Nephron (organoid): ENCODE data around the gene WDR20.

Source experiments
- H3K27ac Mint-ChIP-seq, 3 experiments: 2 replicates each; pipeline ENCODE4 v1.8.0; 2020; ENCODE audit warnings: mixed read lengths in 3 of 3, mild to moderate bottlenecking in 2 of 3, moderate library complexity in 1 of 3
- H3K27me3 Mint-ChIP-seq: 2 replicates; pipeline ENCODE4 v1.8.0; 2021; ENCODE audit warnings: low read depth, mild to moderate bottlenecking, moderate library complexity, mixed read lengths
- H3K36me3 Mint-ChIP-seq: 2 replicates; pipeline ENCODE4 v1.8.0; 2020; ENCODE audit warnings: low read depth, mixed read lengths
- H3K4me1 Mint-ChIP-seq: 2 replicates; pipeline ENCODE4 v1.8.0; 2020; ENCODE audit warnings: mixed read lengths
- H3K4me3 Mint-ChIP-seq, 3 experiments: 2 replicates each; pipeline ENCODE4 v1.8.0; 2020; ENCODE audit warnings: mild to moderate bottlenecking in 3 of 3, mixed read lengths in 3 of 3, moderate library complexity in 2 of 3
- H3K9me3 Mint-ChIP-seq: 2 replicates; pipeline ENCODE4 v1.8.0; 2020; ENCODE audit warnings: mixed read lengths
- TF ChIP-seq, protein P1 (sequence below), 3 experiments: fragments of 200-600 bp; sonication (generic); IDR thresholded peaks; one replicate each; pipeline ENCODE4 v1.5.0; 2021; ENCODE audit warnings: antibody characterized with exemption in 3 of 3; ENCODE audit not compliant: unreplicated experiment in 3 of 3

WDR20 gene

DNA sequence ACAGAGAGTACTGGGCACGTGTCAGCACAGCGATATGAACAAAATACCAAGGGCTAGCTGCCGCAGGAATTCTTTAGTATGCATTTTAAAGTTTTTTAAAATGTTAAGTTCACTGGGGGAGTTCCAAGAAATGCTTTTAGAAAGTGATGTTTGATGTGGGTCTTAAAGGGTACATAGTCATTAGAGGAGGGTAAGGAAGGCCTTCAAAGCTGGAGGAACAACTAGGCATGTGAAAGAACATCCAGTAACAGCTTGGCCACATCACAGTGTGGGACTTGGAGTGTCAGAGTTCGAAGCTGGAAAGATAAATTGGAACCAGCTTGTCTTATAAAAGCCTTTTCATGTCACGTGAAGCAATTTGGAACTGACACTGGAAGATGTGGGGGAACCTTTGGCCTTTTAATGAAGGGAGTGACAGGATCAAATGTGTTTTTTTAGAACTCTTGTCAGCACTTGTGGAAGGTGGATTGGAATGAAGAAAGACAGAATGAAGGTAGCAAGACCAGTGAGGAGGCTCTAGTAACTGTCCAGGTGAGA is 57.7 kb downstream of the WDR20 start:
- Mint-ChIP-seq H3K36me3 (peaks cover 44% of the 10 kb centered on the region), H3K9me3 (no peaks in the 10 kb centered on the region), H3K27me3 (no peaks in the 10 kb centered on the region), H3K27ac (peak overlapping the region in 1 of 3 experiments; percentile 40), H3K4me3 (no peak overlapping the region), H3K4me1 (peaks cover 49% of the 10 kb centered on the region)
- TF ChIP-seq, protein P1, sequence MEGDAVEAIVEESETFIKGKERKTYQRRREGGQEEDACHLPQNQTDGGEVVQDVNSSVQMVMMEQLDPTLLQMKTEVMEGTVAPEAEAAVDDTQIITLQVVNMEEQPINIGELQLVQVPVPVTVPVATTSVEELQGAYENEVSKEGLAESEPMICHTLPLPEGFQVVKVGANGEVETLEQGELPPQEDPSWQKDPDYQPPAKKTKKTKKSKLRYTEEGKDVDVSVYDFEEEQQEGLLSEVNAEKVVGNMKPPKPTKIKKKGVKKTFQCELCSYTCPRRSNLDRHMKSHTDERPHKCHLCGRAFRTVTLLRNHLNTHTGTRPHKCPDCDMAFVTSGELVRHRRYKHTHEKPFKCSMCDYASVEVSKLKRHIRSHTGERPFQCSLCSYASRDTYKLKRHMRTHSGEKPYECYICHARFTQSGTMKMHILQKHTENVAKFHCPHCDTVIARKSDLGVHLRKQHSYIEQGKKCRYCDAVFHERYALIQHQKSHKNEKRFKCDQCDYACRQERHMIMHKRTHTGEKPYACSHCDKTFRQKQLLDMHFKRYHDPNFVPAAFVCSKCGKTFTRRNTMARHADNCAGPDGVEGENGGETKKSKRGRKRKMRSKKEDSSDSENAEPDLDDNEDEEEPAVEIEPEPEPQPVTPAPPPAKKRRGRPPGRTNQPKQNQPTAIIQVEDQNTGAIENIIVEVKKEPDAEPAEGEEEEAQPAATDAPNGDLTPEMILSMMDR (IDR thresholded peaks at IDR 0.05; ENCODE audit: unreplicated experiment in 3 of 3): no peak

DNA sequence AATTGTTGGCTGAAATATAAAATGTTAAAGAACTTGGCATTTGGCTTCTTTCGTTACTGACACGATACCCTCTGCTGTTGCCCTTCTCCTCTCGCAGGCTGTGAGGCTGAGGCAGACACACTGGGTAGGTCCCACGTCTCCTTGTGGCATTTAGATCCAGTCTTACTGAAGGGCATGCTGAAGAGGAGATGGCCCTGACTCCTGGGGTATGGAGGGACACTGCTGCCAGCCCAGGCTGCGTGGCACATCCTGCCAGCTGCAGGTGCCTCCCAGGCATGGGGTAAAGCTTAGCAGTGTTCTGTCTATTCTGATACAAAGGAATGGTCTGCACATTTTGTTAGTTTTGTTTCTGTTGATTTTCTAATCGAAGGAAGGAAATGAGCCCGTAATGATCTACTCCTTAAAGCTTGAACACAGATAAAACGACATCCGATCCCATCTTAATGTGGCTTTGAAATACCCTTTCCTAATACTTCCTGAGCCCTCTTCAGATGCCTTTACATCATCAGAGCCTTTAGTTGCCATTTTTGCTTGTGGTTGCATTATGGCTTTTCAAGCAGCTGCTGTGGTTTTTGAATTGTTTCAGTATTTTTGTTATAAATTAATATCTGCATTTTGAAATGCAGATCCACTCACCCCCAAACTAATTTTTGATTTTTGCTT is 61.1 kb downstream of the WDR20 start:
- peaks cover 29% of the 10 kb centered on the region for H3K4me1 Mint-ChIP-seq
- no peaks in the 10 kb centered on the region for H3K27me3 Mint-ChIP-seq
- H3K36me3 Mint-ChIP-seq: peaks cover 57% of the 10 kb centered on the region
- no peak overlapping the region for H3K27ac Mint-ChIP-seq
- no peaks in the 10 kb centered on the region for H3K9me3 Mint-ChIP-seq
- no peak overlapping the region for H3K4me3 Mint-ChIP-seq
- TF ChIP-seq, protein P1 (IDR thresholded peaks at IDR 0.05; ENCODE audit: unreplicated experiment in 3 of 3): no peak

DNA sequence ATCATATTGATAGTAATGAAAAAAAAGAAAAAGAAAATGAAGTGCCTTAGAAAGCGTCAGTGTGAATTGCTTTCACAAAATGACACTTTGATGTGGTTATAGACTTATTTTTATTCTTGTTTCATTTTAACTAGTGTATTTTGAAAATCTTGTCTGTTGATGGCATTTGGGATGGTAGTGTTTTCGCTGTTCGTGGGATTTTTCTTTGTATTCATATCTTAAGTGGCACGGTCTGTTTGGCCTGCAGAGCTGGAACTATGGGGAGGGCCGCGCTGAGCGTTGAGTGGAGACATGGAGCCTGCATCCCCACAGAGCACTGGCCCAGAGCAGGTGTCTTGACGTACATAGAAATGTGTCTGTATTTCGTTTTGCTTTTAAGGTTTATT is 61.6 kb downstream of the WDR20 start:
- Mint-ChIP-seq H3K36me3 (peaks cover 56% of the 10 kb centered on the region), H3K27me3 (no peaks in the 10 kb centered on the region), H3K4me1 (peaks cover 23% of the 10 kb centered on the region), H3K27ac (no peak overlapping the region), H3K4me3 (no peak overlapping the region), H3K9me3 (no peaks in the 10 kb centered on the region)
- TF ChIP-seq, protein P1 (IDR thresholded peaks at IDR 0.05; ENCODE audit: unreplicated experiment in 3 of 3): no peak

DNA sequence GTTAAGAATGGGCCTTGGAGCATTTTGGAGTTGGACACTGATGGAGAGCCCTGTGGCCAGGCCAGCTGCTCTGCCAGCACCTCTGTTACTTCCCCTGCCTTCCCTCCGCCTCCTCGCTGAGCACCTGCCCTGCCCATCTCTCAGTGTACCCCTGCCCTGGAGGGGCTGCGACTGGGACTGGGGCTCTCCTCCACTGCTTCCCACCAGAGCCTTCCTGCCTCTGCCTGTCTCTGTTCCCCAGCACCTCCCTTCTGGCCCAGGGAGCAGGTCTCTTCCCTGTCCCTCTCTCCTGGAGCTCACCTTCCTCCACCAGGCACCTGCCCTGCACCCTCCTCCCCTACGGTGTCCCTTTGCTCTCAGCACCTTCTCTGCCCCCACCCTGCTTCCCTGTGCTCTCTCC is 62.1 kb downstream of the WDR20 start:
- H3K27ac Mint-ChIP-seq: peak overlapping the region in 1 of 3 experiments; percentile 77
- H3K36me3 Mint-ChIP-seq: peaks cover 56% of the 10 kb centered on the region
- H3K4me1 Mint-ChIP-seq: peaks cover 21% of the 10 kb centered on the region
- TF ChIP-seq, protein P1 (IDR thresholded peaks at IDR 0.05; ENCODE audit: unreplicated experiment in 3 of 3): no peak
- no peaks in the 10 kb centered on the region for H3K27me3 Mint-ChIP-seq
- H3K4me3 Mint-ChIP-seq: no peak overlapping the region
- no peaks in the 10 kb centered on the region for H3K9me3 Mint-ChIP-seq

DNA sequence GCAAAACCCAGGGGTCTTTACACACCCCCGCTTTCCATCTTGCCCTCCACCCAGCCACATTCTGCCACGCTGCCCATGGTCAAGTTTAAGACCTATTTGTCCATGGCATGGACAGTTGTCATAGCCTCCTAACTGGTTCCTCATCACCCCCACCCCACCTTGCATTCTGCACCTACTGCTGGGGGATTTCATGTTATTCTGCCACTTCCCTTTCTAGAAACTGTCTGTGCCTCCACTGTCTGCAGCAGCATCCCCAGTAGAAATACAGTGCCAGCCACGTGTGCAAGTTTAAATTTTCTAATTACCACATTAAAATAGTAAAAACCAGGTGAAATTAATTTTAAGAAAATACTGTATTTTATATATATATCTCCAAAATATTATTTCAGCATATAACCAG is 63.2 kb downstream of the WDR20 start:
- Mint-ChIP-seq H3K4me1 (peaks cover 11% of the 10 kb centered on the region), H3K27me3 (no peaks in the 10 kb centered on the region), H3K4me3 (no peak overlapping the region), H3K27ac (no peak overlapping the region), H3K9me3 (no peaks in the 10 kb centered on the region), H3K36me3 (peaks cover 55% of the 10 kb centered on the region)
- TF ChIP-seq, protein P1 (IDR thresholded peaks at IDR 0.05; ENCODE audit: unreplicated experiment in 3 of 3): no peak

DNA sequence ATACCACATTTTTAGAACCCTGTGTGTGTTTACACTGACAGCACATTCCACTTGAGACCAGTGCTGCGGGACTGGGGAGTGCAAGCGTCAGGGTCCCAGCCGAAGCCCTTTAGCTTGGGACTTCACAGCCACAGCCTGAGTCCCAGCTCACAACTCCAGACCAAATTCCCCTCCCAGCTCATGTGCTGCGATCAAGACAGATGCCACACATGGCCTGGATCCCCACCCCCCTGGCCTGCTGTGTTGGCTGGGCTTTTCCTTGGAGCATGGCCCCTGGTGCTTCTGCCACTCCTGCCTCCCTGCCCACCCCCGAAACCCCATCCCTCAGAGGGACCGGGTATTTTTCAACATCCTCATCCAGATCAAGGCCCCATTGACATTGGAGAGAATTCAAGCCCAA is 63.7 kb downstream of the WDR20 start:
- Mint-ChIP-seq H3K9me3 (no peaks in the 10 kb centered on the region), H3K27ac (no peak overlapping the region), H3K4me1 (peaks cover 11% of the 10 kb centered on the region), H3K36me3 (peaks cover 53% of the 10 kb centered on the region), H3K4me3 (no peak overlapping the region), H3K27me3 (no peaks in the 10 kb centered on the region)
- TF ChIP-seq, protein P1 (IDR thresholded peaks at IDR 0.05; ENCODE audit: unreplicated experiment in 3 of 3): no peak
